Measurements from ENCODE around the gene TAF1B. TPM values are rescaled to one million over a fixed set of nuclear protein-coding genes. Genes with fewer than 3 reads are reported as not detected.

Gene TAF1B
- total RNA-seq, 1 experiment from 2014 or later = 29.9 TPM

GRCh38 chr2:9897331-9897737, 54.1 kb downstream of the TAF1B start:
- no peak for TF ChIP-seq CTCF (conservative IDR thresholded peaks at IDR 0.05)
- Histone ChIP-seq H3K79me2 (ENCODE audit: insufficient read depth, low read length) (no peaks in the 10 kb centered on the region), H2BK120ac (ENCODE audit: low read depth, low read length, poor library complexity, severe bottlenecking) (no peak overlapping the region), H3K79me1 (ENCODE audit: insufficient read depth, low read depth, low read length, poor library complexity, severe bottlenecking) (no peaks in the 10 kb centered on the region), H2BK15ac (ENCODE audit: low read depth, low read length) (no peak overlapping the region), H2BK20ac (ENCODE audit: low read depth, low read length, poor library complexity, severe bottlenecking) (no peak overlapping the region), H3K18ac (ENCODE audit: insufficient read length, low read depth, low read length) (no peak overlapping the region), H3K9ac (ENCODE audit: extremely low read depth, insufficient read length, low read length) (no peak overlapping the region), H3T11ph (ENCODE audit: low read length) (no peak overlapping the region), H3K23me2 (ENCODE audit: insufficient read length, low read depth, low read length, poor library complexity, severe bottlenecking) (peaks cover 2% of the 10 kb centered on the region), H4K5ac (ENCODE audit: insufficient read length, low read depth, low read length) (no peak overlapping the region), H2BK12ac (ENCODE audit: insufficient read length, low read depth, low read length) (no peak overlapping the region), H3K27ac (ENCODE audit: insufficient read length, low read depth, low read length) (no peak overlapping the region), H3K27me3 (ENCODE audit: insufficient read depth, low read length) (no peaks in the 10 kb centered on the region), H3K56ac (ENCODE audit: insufficient read length, low read depth, low read length) (no peak overlapping the region), H4K20me1 (ENCODE audit: control insufficient read depth, insufficient read depth, insufficient read length) (no peaks in the 10 kb centered on the region), H3K4me1 (ENCODE audit: insufficient read depth, low read length) (peaks cover 7% of the 10 kb centered on the region; the same call in 1 of the 2 replicates), H3K23ac (ENCODE audit: insufficient read length, low read depth, low read length) (no peak overlapping the region), H4K8ac (replicated peaks; ENCODE audit: insufficient read length, low read depth, low read length) (no peak overlapping the region), H2AFZ (ENCODE audit: low read length) (no peak overlapping the region), H3K9me3 (ENCODE audit: control insufficient read depth, low read depth, low read length) (no peaks in the 10 kb centered on the region), H3K14ac (ENCODE audit: insufficient read depth, low read length) (no peak overlapping the region), H3K4me2 (ENCODE audit: insufficient read depth, insufficient read length, low read length) (no peak overlapping the region), H3K4ac (ENCODE audit: low read depth, low read length) (no peak overlapping the region), H4K91ac (ENCODE audit: insufficient read length, low read depth, low read length) (no peak overlapping the region), H2BK5ac (ENCODE audit: insufficient read length, low read length) (no peak overlapping the region), H2AK5ac (ENCODE audit: insufficient read length, low read length) (no peak overlapping the region)
- Mint-ChIP-seq H3K36me3 (ENCODE audit: insufficient read depth in 1 of 3, low read depth in 3 of 3) (peaks cover 0 to 2% (median 0%) of the 10 kb centered on the region in 3 experiments; a peak in 2 of 7 replicates), H3K4me3 (no peak overlapping the region), H3K27ac (peak overlapping the region in 2 of 3 experiments; percentile 4 to 38; a peak in 3 of 7 replicates), H3K4me1 (peaks cover 40 to 42% of the 10 kb centered on the region in 2 experiments), H3K9me3 (no peaks in the 10 kb centered on the region), H3K27me3 (ENCODE audit: low read depth) (no peaks in the 10 kb centered on the region)
- DNase-seq = no peak
- WGBS (ENCODE audit: extremely low coverage, insufficient read length, low lambda C conversion rate) = no CpG with 5 or more reads among the region's 3 CpGs
